Endometrial microvascular endothelial cells (primary cell): ENCODE measurements around the gene DSG3. TPM values are rescaled to one million over a fixed set of nuclear protein-coding genes. Genes with fewer than 3 reads are reported as not detected.
"Not testable (repeated sequence)": the region's sequence is repeated elsewhere in the genome, so short reads cannot be mapped to it uniquely, and the experiment has no call there.

Experiments
- in situ Hi-C: cut with HindIII; loops from 2 replicates; pipeline ENCODE4 v1.10.0; 2017; ENCODE audit warnings: low sequenced_read_pairs, low pct_unique_long_range_greater_than_20kb; ENCODE audit errors: inconsistent ontology term
- total RNA-seq: library from RNA; depleted of rRNA; stranded (reverse); fragments of >200 nt; gene quantifications from one replicate; pipeline ENCODE4 v1.2.3, GENCODE V29; 2015; ENCODE audit errors: inconsistent ontology term

DSG3 gene
- total RNA-seq, 1 donor from 2014 or later: not detected

DNA sequence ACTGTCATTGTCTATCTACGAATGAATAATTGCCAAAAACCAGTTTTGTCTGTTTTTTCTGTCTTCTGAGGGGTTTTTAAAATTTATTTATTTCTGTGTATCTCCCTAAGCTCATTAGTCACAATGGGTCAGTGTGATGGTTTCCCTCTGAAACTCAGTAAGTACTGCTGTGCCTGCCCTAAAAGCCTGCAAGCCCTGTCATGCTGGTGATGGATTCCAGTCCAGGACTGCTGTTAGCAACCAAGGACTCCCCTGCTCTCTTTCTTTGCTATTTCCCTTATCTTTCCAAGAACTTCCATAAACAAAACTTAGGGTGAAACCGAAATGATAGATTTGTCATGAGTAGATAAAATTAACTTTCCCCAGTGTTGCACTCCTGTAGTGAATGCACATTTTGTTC is 38.6 kb downstream of the DSG3 start:
- in situ Hi-C loops: no loop called here

DNA sequence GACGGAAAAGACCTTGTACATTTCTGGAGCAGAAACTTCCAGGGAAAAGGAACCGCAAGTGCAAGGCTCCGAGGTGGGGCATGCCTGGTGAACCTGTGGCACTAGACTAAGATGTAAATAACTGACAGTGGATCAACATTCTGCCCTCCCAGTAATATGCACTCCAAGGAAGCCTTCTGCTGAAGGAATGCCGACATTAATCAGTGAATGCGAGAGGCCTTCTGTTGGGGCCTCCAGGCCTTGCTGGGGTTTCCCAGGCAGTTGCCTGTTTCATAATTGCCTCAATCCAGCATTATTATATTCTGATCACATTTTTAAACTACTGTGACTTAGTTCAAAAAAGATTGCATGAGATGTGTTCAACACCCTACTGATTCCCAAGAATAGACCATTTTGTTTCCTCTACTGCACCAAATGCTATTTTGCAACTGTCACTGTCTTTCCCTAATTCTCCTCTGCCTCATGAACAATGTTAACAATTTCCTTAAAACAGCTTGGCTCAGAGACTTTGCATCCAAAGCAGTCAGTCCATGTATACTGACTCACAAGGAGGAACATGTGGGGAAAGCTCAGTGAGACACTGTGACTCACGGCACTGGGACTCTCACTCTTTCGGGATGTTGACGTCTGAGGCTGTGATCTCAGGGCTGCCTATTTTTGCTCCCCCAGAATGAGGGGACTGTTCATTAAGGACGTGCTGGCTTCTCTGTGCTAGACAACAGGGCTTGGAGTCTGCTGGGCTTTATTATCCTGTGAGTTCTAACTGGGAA is 39.9 kb downstream of the DSG3 start:
- in situ Hi-C loops: no loop called here

DNA sequence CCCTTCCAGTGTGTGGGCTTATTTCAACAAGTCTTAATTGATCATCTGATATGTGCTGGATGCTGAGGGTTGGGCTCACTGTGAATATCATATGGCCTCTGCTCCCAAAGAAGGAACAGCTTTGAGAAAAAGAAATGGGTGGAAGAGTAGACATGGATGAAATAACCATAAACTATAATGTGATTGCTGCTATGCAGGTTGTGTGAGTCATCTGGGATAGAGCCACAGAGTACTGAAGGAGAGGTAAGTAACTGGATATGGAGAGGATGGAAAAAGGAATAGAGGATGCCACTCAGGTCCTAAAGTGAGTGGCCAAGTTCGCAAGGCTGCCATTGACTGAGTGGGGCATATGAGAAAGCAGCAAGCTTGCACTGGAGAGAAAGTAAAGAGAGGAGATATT is 41.8 kb downstream of the DSG3 start:
- in situ Hi-C loops: no loop called here

DNA sequence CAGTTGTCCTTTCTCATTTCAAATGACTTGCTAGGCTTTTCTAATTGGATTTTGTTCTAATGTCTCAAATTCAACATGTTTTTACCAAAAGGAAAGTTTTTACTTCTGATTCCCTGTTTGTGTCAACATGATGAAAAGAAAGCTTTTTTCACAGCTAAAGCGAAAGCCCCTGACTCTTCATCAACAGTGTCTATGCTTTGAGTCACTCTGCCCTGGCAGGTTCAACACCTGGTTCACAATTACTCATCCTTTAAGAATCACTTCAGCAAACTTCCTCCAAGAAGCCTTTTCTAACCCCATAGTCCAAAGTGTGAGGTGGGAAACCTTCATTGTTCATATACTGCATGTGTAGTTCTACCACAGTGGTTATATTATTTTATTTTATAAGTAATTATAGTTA is 42.8 kb downstream of the DSG3 start:
- in situ Hi-C loops: no loop called here

DNA sequence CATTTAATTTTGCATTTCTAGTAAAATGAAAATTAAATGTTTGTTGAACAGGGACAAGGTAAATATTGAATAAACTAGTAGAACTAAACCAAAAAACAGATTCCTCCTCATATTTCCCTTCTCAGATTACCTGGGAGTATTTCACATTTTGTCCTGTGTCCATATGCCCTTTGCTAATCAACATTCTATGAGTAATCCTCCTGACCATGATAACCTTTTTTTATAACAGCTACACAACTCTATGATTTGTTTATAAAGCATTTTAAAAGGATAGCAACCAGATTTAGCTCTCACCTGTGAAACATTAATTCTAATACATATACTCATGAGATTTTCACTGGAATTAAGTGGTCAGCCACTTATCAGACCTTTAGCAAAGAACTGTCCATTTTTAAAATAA is 43.3 kb downstream of the DSG3 start:
- in situ Hi-C loops: no loop called here

DNA sequence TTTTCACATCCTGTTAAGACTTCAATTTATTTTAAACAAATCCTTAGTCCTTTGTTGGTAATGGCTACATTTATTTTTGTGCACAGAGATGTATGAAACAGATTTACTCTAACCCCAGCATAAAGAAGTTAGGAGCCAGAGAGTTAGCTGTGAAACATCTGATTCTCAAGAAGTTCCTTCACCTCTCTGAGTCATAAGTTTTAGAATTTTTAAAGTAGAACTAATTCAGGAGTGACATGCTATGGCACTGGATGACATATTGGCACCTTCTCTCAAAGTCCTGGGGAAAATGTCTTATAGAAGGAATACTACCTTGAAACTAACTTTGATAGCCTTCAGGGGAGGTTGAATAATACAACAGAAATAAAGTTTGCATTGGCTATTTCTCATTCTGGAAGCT is 44.0 kb downstream of the DSG3 start:
- in situ Hi-C loops: no loop called here

DNA sequence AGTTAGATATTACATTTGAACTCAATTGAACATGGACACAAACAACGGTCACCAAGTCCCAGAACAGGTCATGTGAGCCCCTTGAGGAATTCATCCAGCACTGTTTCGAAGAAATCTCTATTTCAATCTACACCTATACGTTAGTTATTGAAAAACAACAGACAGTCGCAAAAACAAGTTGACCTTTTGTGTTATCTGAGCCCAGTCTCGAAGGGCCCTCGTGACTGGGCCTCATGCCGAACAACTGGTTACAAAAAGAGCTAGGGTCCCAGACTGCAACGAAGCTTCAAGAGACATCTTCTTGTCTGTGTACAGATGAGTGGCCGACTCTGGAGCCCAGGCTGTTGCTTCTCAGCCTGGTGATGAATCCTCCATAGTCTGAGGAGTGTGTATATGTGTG is 45.1 kb downstream of the DSG3 start:
- in situ Hi-C loops: no loop called here

DNA sequence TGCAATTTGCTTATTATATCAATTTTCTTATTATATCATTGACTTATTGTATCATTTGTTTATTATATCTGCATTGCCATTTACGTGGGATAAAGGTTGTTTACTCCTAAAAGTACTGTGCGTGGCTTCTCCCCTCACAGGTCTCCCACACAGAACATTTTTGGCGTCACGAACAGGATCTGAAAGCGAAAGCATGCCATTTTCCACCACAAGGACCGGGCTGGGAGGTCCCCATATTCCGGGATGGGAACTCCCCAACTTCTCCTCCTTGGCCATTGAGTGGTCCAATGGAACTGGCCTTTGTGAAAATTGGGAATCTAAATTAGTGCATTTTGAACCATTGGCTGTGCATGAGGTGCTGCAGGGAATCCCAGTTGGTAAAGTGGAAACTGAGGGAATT is 45.6 kb downstream of the DSG3 start:
- in situ Hi-C loops: no loop called here

DNA sequence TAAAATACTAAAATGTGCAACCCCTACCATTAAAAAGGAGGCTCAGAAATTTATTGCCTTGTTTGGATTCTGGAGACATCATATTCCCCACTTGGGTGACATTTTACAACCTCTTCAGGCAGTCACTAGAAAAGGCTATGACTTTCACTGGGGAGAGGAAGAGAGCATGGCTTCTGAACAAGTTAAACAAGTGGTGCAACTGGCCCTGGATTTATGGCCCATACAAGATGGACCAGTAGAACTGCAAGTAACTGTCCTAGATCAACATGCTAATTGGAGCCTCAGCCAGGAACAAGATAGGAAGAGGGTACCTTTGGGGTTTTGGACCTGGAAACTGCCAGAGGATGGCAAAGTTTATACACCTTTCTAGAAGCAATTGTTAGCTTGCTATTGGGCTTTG is 46.4 kb downstream of the DSG3 start:
- in situ Hi-C loops: no loop called here

DNA sequence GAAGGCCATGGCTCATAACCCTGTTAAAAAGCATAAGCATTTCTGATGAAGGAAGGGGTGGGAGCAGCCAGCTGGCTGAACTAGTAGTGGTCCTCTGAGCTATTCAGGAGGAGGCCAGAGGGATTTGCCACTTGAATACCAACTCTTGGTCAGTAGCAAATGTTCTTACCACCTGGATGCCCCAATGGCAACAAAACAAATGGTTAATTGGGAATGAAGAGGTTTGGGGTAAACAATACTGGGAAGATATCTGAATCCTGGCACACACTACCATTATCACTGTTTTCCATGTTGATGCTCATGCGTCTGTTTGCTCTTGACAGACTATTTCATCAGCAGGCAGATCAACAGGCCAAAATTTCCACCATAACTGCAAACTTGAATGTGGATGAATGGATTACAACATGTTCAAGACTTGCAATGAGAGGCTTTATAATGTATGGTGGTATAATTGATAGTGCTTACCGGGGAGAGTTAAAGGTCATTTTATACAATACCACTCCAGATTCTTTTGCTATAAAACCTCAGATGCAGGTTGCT is 47.2 kb downstream of the DSG3 start:
- in situ Hi-C loops: not testable (repeated sequence)

DNA sequence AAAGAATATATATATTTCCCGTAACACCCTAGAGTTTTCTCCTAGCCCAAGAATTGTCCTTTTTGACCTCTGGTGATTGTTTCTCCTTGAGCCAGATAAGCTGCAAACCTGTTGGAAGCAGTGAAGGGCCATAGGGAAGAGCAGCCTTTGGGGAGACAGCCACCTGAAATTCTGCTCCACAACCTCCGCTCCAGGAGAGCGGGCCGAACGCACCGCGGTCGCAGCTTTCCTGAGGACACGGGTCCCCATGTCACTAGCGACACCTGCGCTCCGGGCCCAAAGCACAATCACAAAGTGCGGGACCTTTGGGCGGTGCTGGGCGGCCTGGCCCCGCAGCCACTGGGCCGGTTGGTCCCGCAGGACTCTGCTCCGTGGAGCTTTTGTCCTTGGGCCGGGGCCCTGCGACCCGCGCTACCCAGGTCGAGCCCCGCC is 49.9 kb downstream of the DSG3 start:
- in situ Hi-C loops: no loop called here

DNA sequence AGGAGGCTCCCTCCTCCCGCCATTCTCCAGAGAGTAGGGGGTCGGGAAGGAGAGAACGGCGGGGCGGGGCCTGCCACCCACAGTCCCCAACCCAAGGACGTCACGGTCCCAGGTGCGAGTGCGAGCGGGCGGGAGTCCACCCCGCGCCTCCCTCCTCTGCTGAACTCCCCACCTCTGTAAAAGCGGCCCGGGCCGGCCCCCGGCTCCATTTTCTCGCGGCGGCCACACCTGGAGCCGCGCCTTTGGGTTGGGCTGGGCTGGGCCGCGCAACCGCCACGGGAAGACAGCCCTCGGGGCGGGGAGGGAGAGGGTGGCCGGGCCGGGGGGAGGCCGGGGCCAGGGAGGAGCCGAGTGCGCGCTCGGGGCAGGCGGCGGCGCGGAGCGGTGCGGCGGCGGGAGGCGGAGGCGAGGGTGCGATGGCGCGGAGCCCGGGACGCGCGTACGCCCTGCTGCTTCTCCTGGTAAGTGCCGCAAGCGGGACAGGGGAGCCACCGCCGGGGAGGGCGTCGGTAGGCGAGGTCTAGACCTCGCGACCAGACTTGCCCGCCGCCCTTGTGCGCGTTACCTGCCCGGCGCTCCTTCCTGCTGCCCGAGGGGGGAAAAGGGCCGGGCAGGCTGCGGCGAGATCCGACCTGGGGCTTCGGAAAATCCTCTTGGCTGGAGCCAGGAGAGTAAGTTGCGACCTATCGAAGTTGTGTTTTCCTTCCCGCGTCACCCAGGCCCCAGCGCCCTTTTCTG is 50.5 kb downstream of the DSG3 start, which contains the start of gene DSG2:
Gene DSG2, plus strand, starts transcription at position 342 of the 738 bp plus-strand sequence. Its CDS starts 75 bp downstream, at position 417.
- in situ Hi-C loops: no loop called here

DNA sequence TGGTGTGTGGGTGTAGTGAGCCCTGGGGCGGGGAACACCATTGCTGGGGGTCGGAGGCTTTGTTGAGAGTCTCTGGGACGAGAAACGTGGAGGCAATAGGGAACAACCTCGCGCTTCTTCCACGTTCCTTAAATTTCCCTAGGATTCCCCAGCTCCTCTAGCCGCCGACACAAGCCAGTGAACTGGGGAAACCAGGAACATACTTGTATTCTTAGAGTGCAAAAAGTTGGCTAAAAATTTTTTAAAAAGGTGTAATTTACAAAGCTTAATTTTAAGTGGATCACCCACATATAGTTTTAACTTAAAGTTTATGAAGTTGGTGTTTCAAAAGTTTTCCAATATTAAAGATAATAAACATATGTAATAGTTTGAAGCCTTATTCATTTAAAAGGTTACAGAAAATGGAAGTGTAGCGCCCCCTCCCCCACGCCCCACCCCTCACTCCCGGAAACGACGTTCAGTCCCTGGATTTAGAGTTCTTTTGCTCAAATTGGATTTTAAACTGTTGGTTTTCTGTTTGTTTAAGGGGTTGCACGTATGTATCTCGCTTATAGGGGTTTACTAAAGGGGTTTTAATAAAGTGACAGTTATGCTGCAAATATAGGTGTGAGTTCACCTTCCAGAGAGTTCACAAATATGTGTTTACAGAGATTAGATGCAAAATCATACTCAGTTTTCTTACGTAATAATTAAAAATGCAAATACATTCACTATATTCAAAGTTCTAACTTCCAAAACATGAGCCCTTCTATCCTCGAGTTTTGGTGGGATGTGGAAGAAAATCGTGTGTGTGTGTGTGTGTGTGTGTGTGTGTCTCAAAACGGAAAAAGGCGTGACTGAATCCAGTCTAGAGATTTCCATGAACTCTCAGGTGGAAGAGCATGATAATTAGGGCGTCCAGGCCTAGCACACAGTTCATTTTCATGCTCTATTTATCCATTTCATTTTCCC is 51.3 kb downstream of the DSG3 start:
- in situ Hi-C loops: no loop called here

DNA sequence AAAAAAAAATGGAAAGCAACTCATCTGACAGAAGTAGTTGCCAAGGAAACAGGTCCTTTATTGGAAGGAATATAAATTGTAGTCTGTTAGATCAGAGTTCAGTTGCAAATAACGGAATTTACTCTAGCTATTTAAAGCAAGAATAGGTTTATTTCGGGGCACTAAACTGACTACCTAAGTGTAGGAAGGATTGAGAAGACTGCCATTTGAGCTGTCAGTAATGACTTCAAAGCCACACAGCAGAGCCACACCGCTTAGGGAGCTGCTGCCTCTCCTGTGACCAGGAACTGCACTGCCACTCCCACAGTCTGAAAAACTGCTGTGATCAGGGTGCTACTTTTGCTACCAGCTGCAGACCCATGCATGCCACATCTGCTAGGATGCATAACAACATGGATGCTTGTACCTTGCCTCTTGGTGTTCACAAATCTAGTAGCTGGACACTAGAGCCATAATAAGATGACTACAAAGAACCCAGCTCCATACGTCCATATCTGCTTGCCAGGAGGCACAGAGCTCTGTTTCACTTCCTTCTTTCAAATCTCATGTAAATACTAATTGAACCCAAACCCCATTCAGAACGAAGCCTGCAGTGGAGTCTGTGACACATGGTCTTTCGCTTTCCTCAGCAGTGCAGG is 52.6 kb downstream of the DSG3 start:
- in situ Hi-C loops: no loop called here

DNA sequence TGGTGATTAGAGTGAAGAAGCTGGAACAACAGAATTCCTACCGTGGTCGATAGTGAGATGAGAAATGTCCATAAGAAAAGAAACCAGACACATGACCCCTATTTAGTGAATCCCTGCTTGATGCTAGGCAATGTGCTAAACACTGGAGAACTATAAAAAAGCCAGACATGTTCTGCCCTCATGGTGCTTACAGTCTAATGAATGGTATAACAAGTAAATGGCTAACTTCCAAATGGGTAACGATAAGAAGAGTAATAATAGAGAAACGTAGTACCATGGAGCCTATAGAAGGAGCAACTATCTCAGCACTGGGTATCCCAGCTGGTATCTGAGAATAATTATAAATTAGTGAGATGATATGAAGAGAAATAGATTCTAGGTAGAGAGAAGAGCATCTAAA is 55.5 kb downstream of the DSG3 start:
- in situ Hi-C loops: no loop called here

DNA sequence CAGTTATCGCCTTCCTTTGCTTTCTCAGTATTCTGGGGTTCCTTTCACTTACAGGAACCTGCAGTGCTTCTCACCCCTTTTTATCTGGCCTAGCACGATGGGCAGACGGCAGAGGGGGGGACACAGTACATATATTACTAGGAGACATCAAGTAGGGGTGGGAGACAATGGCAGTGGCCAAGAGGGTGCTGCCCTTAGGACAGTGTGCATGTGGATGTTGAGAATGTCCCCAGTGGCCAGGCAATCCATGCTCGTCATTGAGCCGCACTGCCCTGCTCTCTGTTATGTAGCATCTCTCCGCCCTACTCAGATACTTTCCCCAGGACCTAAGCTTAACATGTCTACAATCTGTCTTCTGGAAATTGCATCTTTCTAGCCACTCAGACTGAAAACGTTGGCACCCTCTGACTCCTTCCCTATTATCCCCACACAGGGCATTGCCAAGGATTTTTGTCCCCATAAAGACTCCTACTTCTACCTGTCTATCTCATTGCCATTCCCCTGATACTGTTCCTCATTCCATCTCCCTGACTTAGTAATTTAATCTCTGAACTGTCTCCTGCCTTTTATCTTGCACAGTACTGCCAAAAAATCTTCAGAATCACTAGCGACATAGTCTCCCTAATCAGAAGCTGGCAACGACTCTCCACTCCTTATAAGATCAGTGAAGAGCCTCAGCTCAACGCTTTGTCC is 57.1 kb downstream of the DSG3 start:
- in situ Hi-C loops: no loop called here

DNA sequence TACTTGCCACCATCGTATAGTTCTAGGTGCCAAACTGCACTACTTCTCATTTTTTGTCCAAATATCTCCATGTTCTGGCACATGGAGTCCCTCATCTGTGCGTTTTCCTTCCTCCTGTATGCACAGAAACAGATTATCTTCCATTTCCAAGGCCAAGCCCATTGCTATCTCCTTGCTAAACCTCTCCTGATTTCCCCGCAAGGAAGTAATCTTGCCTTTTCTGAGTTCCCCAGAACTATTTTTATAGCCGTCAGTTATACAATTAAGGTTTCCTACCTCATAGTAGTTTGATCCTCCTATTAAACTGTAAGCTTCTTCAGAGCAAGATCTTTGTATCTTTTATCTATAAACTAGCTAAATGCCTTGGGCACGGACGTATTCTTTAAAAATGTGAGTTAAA is 57.6 kb downstream of the DSG3 start:
- in situ Hi-C loops: no loop called here
